ENCODE data around the gene PEAK3.

The PEAK3 gene

GRCh38 chr19:2242092-2242537 lies 39.9 kb downstream of the PEAK3 start:
- Histone ChIP-seq H3K4me2 (ENCODE audit: low read length) (no peak overlapping the region; the same call in 1 of the 2 replicates), H3K27ac (ENCODE audit: low read depth, low read length, poor library complexity, severe bottlenecking) (no peak overlapping the region), H3K4me3 (ENCODE audit: low read depth, low read length, poor library complexity, severe bottlenecking) (no peak overlapping the region), H3F3A (ENCODE audit: insufficient read depth, low read length) (no peaks in the 10 kb centered on the region), H2AFZ (ENCODE audit: low read length) (no peak overlapping the region), H3K9ac (ENCODE audit: low read length) (no peak overlapping the region), H3K4me1 (ENCODE audit: insufficient read depth, low read length, severe bottlenecking) (peaks cover 41% of the 10 kb centered on the region), H3K9me3 (ENCODE audit: low read length) (no peaks in the 10 kb centered on the region), H3K27me3 (ENCODE audit: insufficient read depth, low read length) (no peaks in the 10 kb centered on the region), H3K36me3 (ENCODE audit: insufficient read depth, low read length) (peaks cover 56% of the 10 kb centered on the region), H3K79me2 (ENCODE audit: insufficient read depth, low read length) (peaks cover 52% of the 10 kb centered on the region), H4K20me1 (ENCODE audit: insufficient read depth, low read length) (no peaks in the 10 kb centered on the region), H3K9me2 (ENCODE audit: low read depth, low read length) (no peaks in the 10 kb centered on the region)
- TF ChIP-seq, protein P1, sequence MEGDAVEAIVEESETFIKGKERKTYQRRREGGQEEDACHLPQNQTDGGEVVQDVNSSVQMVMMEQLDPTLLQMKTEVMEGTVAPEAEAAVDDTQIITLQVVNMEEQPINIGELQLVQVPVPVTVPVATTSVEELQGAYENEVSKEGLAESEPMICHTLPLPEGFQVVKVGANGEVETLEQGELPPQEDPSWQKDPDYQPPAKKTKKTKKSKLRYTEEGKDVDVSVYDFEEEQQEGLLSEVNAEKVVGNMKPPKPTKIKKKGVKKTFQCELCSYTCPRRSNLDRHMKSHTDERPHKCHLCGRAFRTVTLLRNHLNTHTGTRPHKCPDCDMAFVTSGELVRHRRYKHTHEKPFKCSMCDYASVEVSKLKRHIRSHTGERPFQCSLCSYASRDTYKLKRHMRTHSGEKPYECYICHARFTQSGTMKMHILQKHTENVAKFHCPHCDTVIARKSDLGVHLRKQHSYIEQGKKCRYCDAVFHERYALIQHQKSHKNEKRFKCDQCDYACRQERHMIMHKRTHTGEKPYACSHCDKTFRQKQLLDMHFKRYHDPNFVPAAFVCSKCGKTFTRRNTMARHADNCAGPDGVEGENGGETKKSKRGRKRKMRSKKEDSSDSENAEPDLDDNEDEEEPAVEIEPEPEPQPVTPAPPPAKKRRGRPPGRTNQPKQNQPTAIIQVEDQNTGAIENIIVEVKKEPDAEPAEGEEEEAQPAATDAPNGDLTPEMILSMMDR (IDR thresholded peaks at IDR 0.05; ENCODE audit: low read length) = no peak
- no peak for TF ChIP-seq EZH2 (IDR thresholded peaks at IDR 0.05; ENCODE audit: borderline replicate concordance, low read length)

DNA sequence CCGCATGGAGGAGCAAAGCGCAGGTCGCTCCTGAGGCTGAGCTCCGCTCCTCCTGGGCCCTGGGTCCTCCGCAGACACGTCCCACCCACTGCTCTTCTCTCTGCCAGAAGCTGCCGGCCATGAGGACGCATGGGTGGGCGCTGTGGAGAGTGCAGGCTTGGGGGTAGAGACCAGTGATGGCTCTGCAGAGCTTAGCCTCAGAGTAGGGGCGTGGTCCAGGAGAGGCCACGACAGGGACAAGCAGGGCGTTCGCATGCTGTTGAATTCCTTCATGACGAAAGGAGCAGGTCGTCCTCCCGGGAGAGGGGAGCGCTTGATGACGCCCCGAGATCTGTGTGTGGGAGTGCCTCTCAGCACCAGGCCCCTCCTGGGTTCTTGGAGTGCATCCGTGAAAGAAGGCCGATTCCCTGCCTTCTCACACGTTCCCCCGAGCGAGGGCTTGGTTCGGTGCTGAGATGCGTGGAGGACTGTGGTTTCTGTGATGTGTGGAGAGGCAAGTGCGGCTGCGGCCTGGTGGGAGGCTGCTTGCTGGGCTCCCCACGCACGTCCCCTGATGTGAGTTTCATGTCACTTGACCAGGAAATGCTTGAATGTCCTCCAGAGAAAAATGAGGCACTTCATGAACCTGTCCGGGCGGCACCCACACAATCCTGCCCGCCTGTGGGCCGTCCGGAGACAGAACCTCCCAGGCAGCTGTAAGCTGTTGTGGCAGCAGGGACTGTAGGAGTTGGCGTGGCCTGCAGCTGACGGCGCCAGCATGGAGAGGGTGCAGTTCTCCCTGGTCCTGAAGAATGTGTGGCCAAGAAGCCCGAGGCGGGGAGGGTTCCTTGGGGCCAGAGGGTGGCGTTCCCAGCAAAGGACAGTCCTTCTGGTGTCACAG lies 40.9 kb downstream of the PEAK3 start:
- no peak for TF ChIP-seq EZH2 (IDR thresholded peaks at IDR 0.05; ENCODE audit: borderline replicate concordance, low read length)
- TF ChIP-seq, protein P1 (IDR thresholded peaks at IDR 0.05; ENCODE audit: low read length) = no peak
- peak overlapping the region; percentile 97 for H3K4me2 ChIP-seq (ENCODE audit: low read length)

GRCh38 chr19:2239771-2240770 lies 41.9 kb downstream of the PEAK3 start:
- H3K4me2 ChIP-seq (ENCODE audit: low read length) = peak overlapping the region; percentile 97
- no peak for TF ChIP-seq EZH2 (IDR thresholded peaks at IDR 0.05; ENCODE audit: borderline replicate concordance, low read length)
- TF ChIP-seq, protein P1 (IDR thresholded peaks at IDR 0.05; ENCODE audit: low read length) = no peak
- H3K36me3 ChIP-seq (ENCODE audit: insufficient read depth, low read length) = peaks cover 37% of the 10 kb centered on the region
- H4K20me1 ChIP-seq (ENCODE audit: insufficient read depth, low read length) = no peaks in the 10 kb centered on the region
- no peaks in the 10 kb centered on the region for H3K9me3 ChIP-seq (ENCODE audit: low read length)
- H3K27me3 ChIP-seq (ENCODE audit: insufficient read depth, low read length) = no peaks in the 10 kb centered on the region
- peaks cover 63% of the 10 kb centered on the region for H3K79me2 ChIP-seq (ENCODE audit: insufficient read depth, low read length)
- H3K4me1 ChIP-seq (ENCODE audit: insufficient read depth, low read length, severe bottlenecking) = peaks cover 42% of the 10 kb centered on the region
- H2AFZ ChIP-seq (ENCODE audit: low read length) = no peak overlapping the region
- peak overlapping the region; percentile 88 for H3K9ac ChIP-seq (ENCODE audit: low read length)
- peak overlapping the region; percentile 94 for H3K4me3 ChIP-seq (ENCODE audit: low read depth, low read length, poor library complexity, severe bottlenecking)
- no peak overlapping the region for H3K27ac ChIP-seq (ENCODE audit: low read depth, low read length, poor library complexity, severe bottlenecking)
- H3F3A ChIP-seq (ENCODE audit: insufficient read depth, low read length) = no peaks in the 10 kb centered on the region
- no peaks in the 10 kb centered on the region for H3K9me2 ChIP-seq (ENCODE audit: low read depth, low read length)

More for the DNA sequence above, 40.9 kb downstream of the PEAK3 start:
- H3K9me2 ChIP-seq (ENCODE audit: low read depth, low read length) = no peaks in the 10 kb centered on the region
- no peaks in the 10 kb centered on the region for H3K9me3 ChIP-seq (ENCODE audit: low read length)
- H3K4me1 ChIP-seq (ENCODE audit: insufficient read depth, low read length, severe bottlenecking) = peaks cover 41% of the 10 kb centered on the region
- H3K79me2 ChIP-seq (ENCODE audit: insufficient read depth, low read length) = peaks cover 55% of the 10 kb centered on the region
- H3K27ac ChIP-seq (ENCODE audit: low read depth, low read length, poor library complexity, severe bottlenecking) = no peak overlapping the region
- no peak overlapping the region; the same call in 1 of the 2 replicates for H3K9ac ChIP-seq (ENCODE audit: low read length)
- peak overlapping the region; percentile 94 for H3K4me3 ChIP-seq (ENCODE audit: low read depth, low read length, poor library complexity, severe bottlenecking)
- no peaks in the 10 kb centered on the region for H4K20me1 ChIP-seq (ENCODE audit: insufficient read depth, low read length)
- no peaks in the 10 kb centered on the region for H3K27me3 ChIP-seq (ENCODE audit: insufficient read depth, low read length)
- H3K36me3 ChIP-seq (ENCODE audit: insufficient read depth, low read length) = peaks cover 47% of the 10 kb centered on the region
- H2AFZ ChIP-seq (ENCODE audit: low read length) = no peak overlapping the region
- no peaks in the 10 kb centered on the region for H3F3A ChIP-seq (ENCODE audit: insufficient read depth, low read length)

Measured in OCI-LY1 (cell line).